AG09309 (cell line): ENCODE results near the gene FAM107B.
"Not testable (repeated sequence)": the region's sequence is repeated elsewhere in the genome, so short reads cannot be mapped to it uniquely, and the experiment has no call there.

Experiments
- DNase-seq: peaks from one replicate; pipeline ENCODE4 v3.0.0-alpha.2; 2010; ENCODE audit warnings: low read depth
- H3K4me3 ChIP-seq: 2 replicates; pipeline ENCODE4 v1.5.1; 2011; ENCODE audit warnings: mild to moderate bottlenecking, low read depth, low read length, moderate library complexity; ENCODE audit not compliant: control insufficient read depth
- TF ChIP-seq, protein P1 (sequence below): IDR thresholded peaks from 2 replicates; pipeline ENCODE4 v1.5.1; 2011; ENCODE audit warnings: mild to moderate bottlenecking, low read depth, low read length, inconsistent platforms; ENCODE audit not compliant: insufficient read depth, control insufficient read depth; ENCODE audit errors: missing control alignments

FAM107B gene

DNA sequence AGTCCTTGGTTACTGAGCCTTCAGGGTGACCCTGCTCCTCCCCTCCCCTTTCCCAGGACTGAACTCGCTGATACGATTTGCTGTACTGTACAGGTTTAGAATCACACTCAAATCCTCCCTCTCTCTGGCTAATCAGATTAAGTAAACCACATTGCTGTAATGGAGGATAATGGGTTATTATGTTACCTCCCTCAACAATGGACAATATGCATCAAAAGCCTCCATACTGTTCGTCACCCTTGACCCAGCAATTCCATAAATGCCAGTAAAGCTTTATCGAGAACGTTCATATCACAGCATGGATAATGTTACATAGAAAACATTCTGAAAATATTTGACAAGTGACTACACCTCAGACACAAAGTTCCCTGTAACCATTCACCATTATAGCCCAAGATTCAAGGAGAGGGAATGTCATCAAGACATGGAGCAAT, 61.7 kb downstream of the FAM107B start:
- TF ChIP-seq, protein P1, sequence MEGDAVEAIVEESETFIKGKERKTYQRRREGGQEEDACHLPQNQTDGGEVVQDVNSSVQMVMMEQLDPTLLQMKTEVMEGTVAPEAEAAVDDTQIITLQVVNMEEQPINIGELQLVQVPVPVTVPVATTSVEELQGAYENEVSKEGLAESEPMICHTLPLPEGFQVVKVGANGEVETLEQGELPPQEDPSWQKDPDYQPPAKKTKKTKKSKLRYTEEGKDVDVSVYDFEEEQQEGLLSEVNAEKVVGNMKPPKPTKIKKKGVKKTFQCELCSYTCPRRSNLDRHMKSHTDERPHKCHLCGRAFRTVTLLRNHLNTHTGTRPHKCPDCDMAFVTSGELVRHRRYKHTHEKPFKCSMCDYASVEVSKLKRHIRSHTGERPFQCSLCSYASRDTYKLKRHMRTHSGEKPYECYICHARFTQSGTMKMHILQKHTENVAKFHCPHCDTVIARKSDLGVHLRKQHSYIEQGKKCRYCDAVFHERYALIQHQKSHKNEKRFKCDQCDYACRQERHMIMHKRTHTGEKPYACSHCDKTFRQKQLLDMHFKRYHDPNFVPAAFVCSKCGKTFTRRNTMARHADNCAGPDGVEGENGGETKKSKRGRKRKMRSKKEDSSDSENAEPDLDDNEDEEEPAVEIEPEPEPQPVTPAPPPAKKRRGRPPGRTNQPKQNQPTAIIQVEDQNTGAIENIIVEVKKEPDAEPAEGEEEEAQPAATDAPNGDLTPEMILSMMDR, result no peak

DNA sequence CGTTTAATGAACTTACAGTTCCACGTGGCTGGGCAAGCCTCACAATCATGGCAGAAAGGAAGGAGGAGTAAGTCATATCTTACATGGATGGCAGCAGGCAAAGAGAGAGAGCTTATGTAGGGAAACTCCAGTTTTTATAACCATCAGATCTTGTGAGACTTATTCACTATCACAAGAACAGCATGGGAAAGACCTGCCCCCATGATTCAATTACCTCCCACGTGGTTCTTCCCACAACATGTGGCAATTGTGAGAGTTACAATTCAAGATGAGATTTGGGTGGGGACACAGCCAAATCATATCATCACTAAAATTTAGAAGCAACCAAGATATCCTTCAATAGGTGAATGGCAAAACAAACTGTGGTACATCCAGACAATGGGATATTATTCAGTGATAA, 65.4 kb downstream of the FAM107B start:
- DNase-seq, H3K4me3 ChIP-seq: not testable (repeated sequence)

More for the DNA sequence above, 61.7 kb downstream of the FAM107B start:
- DNase-seq, result no peak
- no peak overlapping the region for H3K4me3 ChIP-seq

DNA sequence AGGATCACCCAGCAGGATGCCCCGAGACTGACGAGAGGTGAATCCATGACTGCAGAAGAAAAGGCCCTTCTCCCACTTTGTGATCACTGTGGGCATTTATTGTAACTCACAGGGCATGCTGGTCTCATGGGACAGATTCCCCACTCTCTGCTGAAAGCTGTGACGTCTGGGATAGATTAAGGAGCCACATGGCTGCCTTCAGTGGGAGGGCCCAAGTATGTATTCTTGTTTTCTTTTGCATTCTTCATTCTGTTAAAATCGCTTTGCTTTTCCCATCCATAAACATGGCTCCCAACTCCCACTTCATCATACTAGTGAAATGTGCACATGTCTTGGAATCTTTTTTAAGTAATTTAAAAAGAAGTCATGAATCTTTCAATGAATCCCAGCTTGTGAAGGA, 67.2 kb downstream of the FAM107B start:
- H3K4me3 ChIP-seq, result no peak overlapping the region
- TF ChIP-seq, protein P1, result no peak
- no peak for DNase-seq

DNA sequence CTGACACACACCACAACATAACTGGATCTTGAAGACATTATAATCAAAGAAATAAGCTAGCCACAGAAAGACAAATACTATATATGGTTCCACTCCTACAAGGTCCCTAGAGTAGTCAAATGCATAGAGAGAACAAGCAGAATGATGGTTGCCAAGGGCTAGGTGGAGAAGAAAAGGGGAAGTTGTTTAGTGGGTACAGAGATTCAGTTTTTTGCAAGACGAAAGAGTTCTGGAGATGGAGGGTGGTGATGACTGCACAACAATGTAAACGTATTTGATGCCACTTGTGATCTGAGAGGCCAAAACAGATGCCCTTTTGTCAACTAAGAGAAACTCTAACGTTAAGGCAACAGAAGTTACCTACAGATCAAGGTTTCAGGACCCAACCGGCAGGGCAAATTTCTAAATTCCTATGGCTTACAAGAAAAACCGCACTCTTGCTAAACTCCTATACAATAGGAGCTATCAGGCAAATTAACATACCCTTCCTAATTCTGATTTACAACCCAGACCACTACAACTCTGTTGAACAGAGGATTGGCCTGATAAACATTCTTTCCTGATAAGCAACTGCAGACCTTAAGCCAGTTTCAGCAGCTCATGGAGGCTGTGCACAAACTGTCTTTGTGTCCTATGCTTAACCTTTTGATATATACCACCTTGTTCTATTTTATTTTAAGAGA, 69.0 kb downstream of the FAM107B start:
- H3K4me3 ChIP-seq, result no peak overlapping the region
- TF ChIP-seq, protein P1, result no peak
- no peak for DNase-seq

DNA sequence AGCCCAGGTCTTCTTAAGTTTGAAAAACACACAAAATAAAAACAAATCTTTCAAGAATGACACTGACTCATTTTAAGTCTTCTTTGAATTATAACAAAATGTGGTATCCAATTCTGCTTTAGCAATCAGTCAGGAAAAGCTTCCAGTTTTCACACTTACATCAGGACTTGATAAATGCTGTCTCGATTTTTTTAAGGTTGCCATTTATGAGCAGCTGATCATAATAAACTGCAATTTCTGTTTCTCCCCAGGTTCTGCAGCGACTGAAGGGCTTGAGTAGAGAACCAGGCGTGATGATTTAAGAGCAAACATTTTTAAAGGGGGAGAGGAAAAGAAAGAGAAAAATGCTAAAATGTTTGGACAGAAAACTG, 71.1 kb downstream of the FAM107B start:
- H3K4me3 ChIP-seq, result no peak overlapping the region
- no peak for DNase-seq
- TF ChIP-seq, protein P1, result no peak

DNA sequence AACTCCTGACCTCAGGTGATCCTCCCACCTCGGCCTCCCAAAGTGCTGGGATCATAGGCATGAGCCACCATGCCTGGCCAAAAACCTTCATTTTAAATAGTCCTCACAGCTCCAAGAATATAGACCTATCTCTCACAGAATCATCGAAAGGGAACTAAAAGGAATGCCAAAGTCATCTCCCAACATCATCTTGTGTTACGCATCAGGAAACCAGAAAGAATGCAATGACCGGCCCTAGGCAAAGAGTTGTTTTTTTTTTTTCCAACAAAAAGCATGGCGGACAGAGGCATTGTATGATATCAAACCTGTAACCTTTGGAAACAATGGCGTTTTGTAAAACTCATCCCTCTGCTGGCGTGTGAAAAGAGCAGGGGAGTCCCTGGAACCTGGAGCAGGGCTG, 73.2 kb downstream of the FAM107B start:
- DNase-seq, result no peak
- no peak overlapping the region for H3K4me3 ChIP-seq
- TF ChIP-seq, protein P1, result no peak

DNA sequence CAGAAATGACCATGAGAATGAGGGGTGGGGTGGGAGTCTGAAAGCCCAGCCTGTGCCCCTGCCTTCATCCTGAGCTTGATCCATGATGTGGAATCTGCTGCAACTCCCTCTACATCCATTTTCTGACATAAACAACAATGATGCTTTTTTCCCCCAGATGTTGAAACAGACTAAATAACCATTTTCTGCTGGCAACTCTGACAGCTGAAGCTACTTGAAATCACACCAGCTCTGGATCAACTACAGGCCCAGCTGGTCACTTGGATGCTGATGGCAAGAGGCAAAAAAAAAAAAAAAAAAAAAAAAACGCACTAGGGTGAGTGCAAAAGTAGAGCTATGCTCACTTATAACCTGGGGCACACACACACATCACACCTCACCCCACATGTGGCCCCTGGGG, 74.2 kb downstream of the FAM107B start:
- no peak for DNase-seq
- TF ChIP-seq, protein P1, result no peak
- H3K4me3 ChIP-seq, result no peak overlapping the region
